Upper lobe of right lung (tissue), 1 donor: Measurements from ENCODE around the gene FSTL3. TPM values are rescaled to one million over a fixed set of nuclear protein-coding genes. Genes with fewer than 3 reads are reported as not detected.

ENCODE experiments used
- ATAC-seq: fragments of 200-7000 bp; cut with Tn5 transposase; one replicate; pipeline ENCODE4 v1.9.1; 2020; ENCODE audit warnings: mild to moderate bottlenecking, moderate library complexity
- DNase-seq: peaks from one replicate; pipeline ENCODE4 v3.0.0-alpha.2; 2020
- H3K27ac ChIP-seq: fragments of 200-600 bp; one replicate; pipeline ENCODE4 v1.8.0; 2022
- H3K27me3 ChIP-seq: fragments of 200-600 bp; one replicate; pipeline ENCODE4 v1.8.0; 2022; ENCODE audit warnings: mild to moderate bottlenecking
- H3K36me3 ChIP-seq: fragments of 200-600 bp; one replicate; pipeline ENCODE4 v1.8.0; 2022
- H3K4me1 ChIP-seq: fragments of 200-600 bp; one replicate; pipeline ENCODE4 v1.8.0; 2022
- H3K4me3 ChIP-seq: fragments of 200-600 bp; one replicate; pipeline ENCODE4 v1.8.0; 2022; ENCODE audit warnings: mild to moderate bottlenecking
- H3K9me3 ChIP-seq: fragments of 200-600 bp; one replicate; pipeline ENCODE4 v1.8.0; 2022
- CTCF ChIP-seq: fragments of 200-600 bp; IDR thresholded peaks from one replicate; pipeline ENCODE4 v1.8.0; 2022; ENCODE audit warnings: antibody characterized with exemption
- intact Hi-C: fragments of 100-400 bp; cut with DNase I; formaldehyde crosslinking; loops from one replicate; pipeline ENCODE4 v1.11.0; 2022
- total RNA-seq: library from RNA; stranded (reverse); fragmentation: NEBNext Ultra II Directional; extraction: Animal tissue kit (Norgen Biotek cat#: 25700); gene quantifications from one replicate; pipeline ENCODE4 v1.2.1, GENCODE V29; 2021
- donor health status: DM: no; HTN: yes; CAD: no; lungs with severe emphysema.

FSTL3 gene
- total RNA-seq, 1 donor from 2014 or later = 114 TPM

- no peak overlapping the region for H3K4me3 ChIP-seq
- H3K9me3 ChIP-seq = no peaks in the 10 kb centered on the region
- H3K27ac ChIP-seq = no peak overlapping the region
- H3K4me1 ChIP-seq = peaks cover 16% of the 10 kb centered on the region
- DNase-seq (peak; percentile 70), ATAC-seq (no peak)
- intact Hi-C loops = no loop called here
- no peak for TF ChIP-seq CTCF
- H3K27me3 ChIP-seq = no peaks in the 10 kb centered on the region
- no peaks in the 10 kb centered on the region for H3K36me3 ChIP-seq
Measured at GRCh38 chr19:682678-683320, 6.6 kb downstream of the FSTL3 start.

- Histone ChIP-seq H3K4me3 (no peak overlapping the region), H3K36me3 (no peaks in the 10 kb centered on the region), H3K27me3 (no peaks in the 10 kb centered on the region), H3K4me1 (no peaks in the 10 kb centered on the region), H3K27ac (no peak overlapping the region), H3K9me3 (no peaks in the 10 kb centered on the region)
- intact Hi-C loops = no loop called here
- no peak for TF ChIP-seq CTCF
- ATAC-seq = no peak
- DNase-seq = no peak
Measured at GRCh38 chr19:685454-685931, 9.3 kb downstream of the FSTL3 start.

- Histone ChIP-seq H3K9me3 (no peaks in the 10 kb centered on the region), H3K36me3 (no peaks in the 10 kb centered on the region), H3K27me3 (no peaks in the 10 kb centered on the region), H3K4me3 (no peak overlapping the region), H3K4me1 (no peaks in the 10 kb centered on the region), H3K27ac (no peak overlapping the region)
- no peak for ATAC-seq
- no peak for DNase-seq
- no peak for TF ChIP-seq CTCF
- intact Hi-C loops = no loop called here
Measured at GRCh38 chr19:686589-687297, 10.6 kb downstream of the FSTL3 start.

GRCh38 chr19:687569-688166 lies 11.5 kb downstream of the FSTL3 start:
- Histone ChIP-seq H3K27ac (no peak overlapping the region), H3K4me3 (no peak overlapping the region), H3K4me1 (no peaks in the 10 kb centered on the region), H3K9me3 (no peaks in the 10 kb centered on the region), H3K36me3 (no peaks in the 10 kb centered on the region), H3K27me3 (no peaks in the 10 kb centered on the region)
- ATAC-seq (no peak), DNase-seq (no peak)
- intact Hi-C loops = no loop called here
- no peak for TF ChIP-seq CTCF

- no peaks in the 10 kb centered on the region for H3K36me3 ChIP-seq
- H3K9me3 ChIP-seq = no peaks in the 10 kb centered on the region
- DNase-seq (no peak), ATAC-seq (no peak)
- H3K27ac ChIP-seq = no peak overlapping the region
- intact Hi-C loops = no loop called here
- no peaks in the 10 kb centered on the region for H3K27me3 ChIP-seq
- H3K4me3 ChIP-seq = no peak overlapping the region
- no peak for TF ChIP-seq CTCF
- H3K4me1 ChIP-seq = no peaks in the 10 kb centered on the region
Measured at GRCh38 chr19:688214-688613, 12.0 kb downstream of the FSTL3 start.
